HEK293T (cell line): Measurements from ENCODE around the gene PCDH18.

Experiments used
- BHLHE40 ChIP-seq: fragments of 450-650 bp; IDR thresholded peaks from 2 replicates; pipeline ENCODE4 v1.6.1; 2016; ENCODE audit warnings: mild to moderate bottlenecking, moderate library complexity, borderline replicate concordance
- ELF4 ChIP-seq: fragments of 450-650 bp; IDR thresholded peaks from 2 replicates; pipeline ENCODE4 v1.6.1; 2017; ENCODE audit warnings: antibody characterized with exemption
- FOXA1 ChIP-seq: fragments of 450-650 bp; IDR thresholded peaks from 2 replicates; pipeline ENCODE4 v1.6.1; 2016; ENCODE audit warnings: mild to moderate bottlenecking
- FOXK2 ChIP-seq: fragments of 450-650 bp; IDR thresholded peaks from 2 replicates; pipeline ENCODE4 v1.6.1; 2016; ENCODE audit warnings: mild to moderate bottlenecking
- HDGF ChIP-seq: fragments of 450-650 bp; IDR thresholded peaks from 2 replicates; pipeline ENCODE4 v1.6.1; 2017; ENCODE audit warnings: antibody characterized with exemption, borderline replicate concordance
- LEF1 ChIP-seq: fragments of 450-650 bp; IDR thresholded peaks from 2 replicates; pipeline ENCODE4 v1.6.1; 2017; ENCODE audit warnings: mild to moderate bottlenecking, borderline replicate concordance
- NFRKB ChIP-seq: fragments of 450-650 bp; IDR thresholded peaks from 2 replicates; pipeline ENCODE4 v1.6.1; 2016; ENCODE audit warnings: mild to moderate bottlenecking, moderate library complexity
- PKNOX1 ChIP-seq: fragments of 450-650 bp; IDR thresholded peaks from 2 replicates; pipeline ENCODE4 v1.6.1; 2016
- SP1 ChIP-seq: fragments of 450-650 bp; IDR thresholded peaks from 2 replicates; pipeline ENCODE4 v1.6.1; 2017
- SUZ12 ChIP-seq: fragments of 450-650 bp; IDR thresholded peaks from 2 replicates; pipeline ENCODE4 v1.6.1; 2016; ENCODE audit warnings: mild to moderate bottlenecking
- ZNF384 ChIP-seq: fragments of 450-650 bp; IDR thresholded peaks from 2 replicates; pipeline ENCODE4 v1.6.1; 2016

- no peak for TF ChIP-seq LEF1
- TF ChIP-seq FOXK2, result no peak
- TF ChIP-seq SP1, result no peak
- TF ChIP-seq SUZ12, result no peak
- TF ChIP-seq BHLHE40, result no peak
- no peak for TF ChIP-seq FOXA1
- TF ChIP-seq ELF4, result no peak
- no peak for TF ChIP-seq HDGF
- TF ChIP-seq ZNF384, result no peak
- TF ChIP-seq PKNOX1, result no peak
- TF ChIP-seq NFRKB, result no peak
Observed at GRCh38 chr4:137502339-137503129, 29.8 kb downstream of the PCDH18 start.
